GM21390 (cell line): ENCODE data around the gene SYPL1.

Source experiments
- ATAC-seq: cut with Tn5 transposase; IDR thresholded peaks from one replicate; pipeline ENCODE4 v1.9.1; 2021; ENCODE audit not compliant: unreplicated experiment

Gene SYPL1

DNA sequence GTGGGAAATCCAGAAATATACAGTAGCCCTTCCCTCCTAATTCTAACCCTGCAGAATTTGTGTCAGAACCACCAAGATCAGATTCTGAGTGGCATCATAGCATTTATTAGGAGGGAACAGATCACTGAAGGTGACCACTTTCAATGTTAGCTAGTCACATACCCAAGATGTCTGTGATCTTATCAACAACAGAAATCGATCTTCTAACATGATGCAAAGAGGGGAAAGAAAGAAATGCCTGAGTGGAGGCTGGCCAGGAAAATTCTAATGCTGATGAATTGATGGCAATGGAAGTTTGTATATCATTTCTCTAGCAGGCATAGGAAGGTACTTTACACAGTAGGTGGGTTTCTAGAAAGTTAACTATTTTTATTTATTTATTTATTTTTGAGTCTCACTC, 10.6 kb upstream of the SYPL1 start:
- no peak for ATAC-seq

GRCh38 chr7:106121189-106121810, 9.2 kb upstream of the SYPL1 start:
- ATAC-seq = no peak

DNA sequence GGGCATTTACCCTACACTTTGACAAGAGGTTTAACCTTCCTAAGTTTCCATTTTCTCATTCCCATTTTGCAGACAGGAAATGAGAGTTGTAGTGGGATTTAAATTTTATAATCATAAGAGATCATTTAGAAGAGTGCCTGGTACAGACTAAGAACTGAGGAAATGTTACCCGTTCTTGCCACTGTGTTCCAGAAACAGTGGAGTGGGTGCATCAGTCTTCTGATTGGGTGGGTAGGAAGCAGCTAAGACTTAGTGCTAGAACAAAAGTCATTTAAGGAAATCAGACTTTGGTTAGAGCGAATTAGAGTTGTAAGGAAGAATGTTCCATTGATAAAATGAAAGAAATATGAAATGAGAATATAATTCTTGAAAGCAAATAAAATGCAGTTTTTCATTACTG, 8.4 kb upstream of the SYPL1 start:
- no peak for ATAC-seq

GRCh38 chr7:106119719-106120118, 7.6 kb upstream of the SYPL1 start:
- ATAC-seq = no peak

DNA sequence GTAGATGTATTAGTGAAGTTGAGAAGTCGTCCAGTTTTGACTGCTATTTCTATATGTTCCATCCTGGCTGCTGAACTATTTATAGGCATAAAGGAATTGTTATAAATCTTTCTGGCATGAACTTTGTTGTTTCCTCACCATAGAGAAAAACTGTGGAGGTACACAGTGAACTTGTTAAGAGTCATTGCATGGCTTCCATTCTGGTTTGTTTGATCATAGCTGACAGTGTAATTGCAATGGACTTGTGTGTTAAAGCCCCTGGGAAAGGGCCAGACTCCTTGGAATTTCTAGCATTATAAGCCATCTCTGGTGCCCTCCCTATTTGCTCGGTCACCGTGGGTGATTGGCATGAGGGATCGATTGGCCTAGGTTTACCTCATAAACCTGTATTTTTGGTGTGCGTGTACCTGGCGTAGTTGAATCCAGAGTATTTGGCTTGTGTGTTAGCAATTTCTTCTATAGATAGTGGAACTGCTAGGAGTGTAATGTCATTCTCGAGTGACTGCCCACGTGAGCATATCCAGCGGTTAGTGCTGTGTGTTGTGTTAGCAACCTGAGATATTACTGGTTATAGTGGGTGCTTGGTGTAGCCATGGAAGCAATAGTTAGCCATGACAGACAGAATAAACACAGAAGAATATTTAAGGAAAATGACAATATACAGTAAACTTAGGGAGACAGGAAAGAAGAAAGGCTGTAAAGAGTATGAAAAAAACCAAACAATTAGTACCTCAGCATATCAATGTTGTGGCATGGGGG, 5.9 kb upstream of the SYPL1 start:
- no peak for ATAC-seq

- ATAC-seq = no peak
Observed at GRCh38 chr7:106116161-106116704, 4.1 kb upstream of the SYPL1 start.

GRCh38 chr7:106114716-106115383, 2.7 kb upstream of the SYPL1 start:
- ATAC-seq = no peak

- ATAC-seq = no peak
Observed at GRCh38 chr7:106112972-106113421, 885 bp upstream of the SYPL1 start.

GRCh38 chr7:106111655-106112117, 426 bp downstream of the SYPL1 start:
- peak; percentile 29 for ATAC-seq

DNA sequence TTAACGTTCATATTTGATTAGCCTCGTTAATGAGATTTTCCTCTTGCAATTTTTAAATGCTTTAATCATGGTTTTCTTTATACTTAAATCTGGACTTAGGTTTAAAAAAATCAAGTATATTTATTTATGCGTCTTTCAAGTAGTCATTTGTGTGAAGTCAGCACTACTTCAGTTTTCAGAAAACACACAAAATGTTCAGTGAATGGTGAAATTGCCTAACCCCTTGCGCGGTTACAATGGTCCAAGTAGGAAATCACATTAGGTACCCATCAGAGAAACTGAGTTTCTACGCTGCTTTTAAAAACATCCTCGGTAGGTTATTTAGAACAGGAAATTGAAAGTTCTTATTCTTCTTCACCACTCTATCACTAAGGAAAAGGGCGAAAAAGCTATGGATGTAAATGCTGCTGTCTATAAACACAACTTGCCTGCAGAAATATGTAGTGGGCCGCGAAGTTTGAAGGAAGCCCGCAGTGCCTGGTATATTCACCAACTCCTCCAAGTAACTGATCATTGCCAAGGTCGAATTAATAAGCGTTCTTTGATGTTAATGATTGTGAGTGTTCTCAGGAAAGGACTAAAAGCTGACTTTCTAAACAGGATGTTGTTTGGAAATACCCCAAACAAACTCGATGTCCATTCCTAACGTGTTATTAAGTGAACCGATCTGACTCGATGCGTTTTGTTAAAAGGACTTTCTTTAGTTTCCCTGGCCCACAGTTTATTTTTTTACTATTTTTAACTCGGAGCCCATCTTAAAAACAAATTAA, 1.0 kb downstream of the SYPL1 start:
- ATAC-seq = no peak

- no peak for ATAC-seq
Observed at GRCh38 chr7:106110238-106110560, 1.9 kb downstream of the SYPL1 start.

- ATAC-seq = no peak
Observed at GRCh38 chr7:106109521-106110237, 2.4 kb downstream of the SYPL1 start.

GRCh38 chr7:106108991-106109390, 3.1 kb downstream of the SYPL1 start:
- no peak for ATAC-seq

DNA sequence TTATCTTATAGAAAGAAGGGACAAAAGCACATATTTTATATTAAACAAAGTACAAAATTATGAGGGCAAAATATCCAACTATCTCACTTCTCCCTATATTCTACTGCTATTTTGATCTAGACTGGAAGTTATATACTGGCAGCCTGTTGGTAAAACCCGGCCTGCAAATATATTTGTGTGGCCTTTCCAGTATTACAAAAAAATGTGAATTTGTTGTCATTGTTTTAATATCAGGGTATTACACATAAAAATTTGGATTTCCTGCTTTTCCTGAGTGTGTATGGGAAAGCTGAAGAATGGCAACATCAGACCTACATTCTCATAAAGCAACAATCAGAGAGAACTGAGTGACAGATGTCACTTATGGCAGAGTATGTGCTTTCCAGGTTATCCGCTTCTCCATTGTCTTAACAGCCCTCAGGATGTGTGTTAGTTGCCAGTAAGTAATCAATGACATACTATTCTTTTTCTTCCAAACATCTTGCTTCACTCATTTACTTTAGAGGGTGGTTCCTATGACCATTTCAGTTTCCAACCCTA, 7.3 kb downstream of the SYPL1 start:
- no peak for ATAC-seq

- no peak for ATAC-seq
Observed at GRCh38 chr7:106102387-106102966, 9.6 kb downstream of the SYPL1 start.

GRCh38 chr7:106101726-106102125, 10.4 kb downstream of the SYPL1 start:
- no peak for ATAC-seq

DNA sequence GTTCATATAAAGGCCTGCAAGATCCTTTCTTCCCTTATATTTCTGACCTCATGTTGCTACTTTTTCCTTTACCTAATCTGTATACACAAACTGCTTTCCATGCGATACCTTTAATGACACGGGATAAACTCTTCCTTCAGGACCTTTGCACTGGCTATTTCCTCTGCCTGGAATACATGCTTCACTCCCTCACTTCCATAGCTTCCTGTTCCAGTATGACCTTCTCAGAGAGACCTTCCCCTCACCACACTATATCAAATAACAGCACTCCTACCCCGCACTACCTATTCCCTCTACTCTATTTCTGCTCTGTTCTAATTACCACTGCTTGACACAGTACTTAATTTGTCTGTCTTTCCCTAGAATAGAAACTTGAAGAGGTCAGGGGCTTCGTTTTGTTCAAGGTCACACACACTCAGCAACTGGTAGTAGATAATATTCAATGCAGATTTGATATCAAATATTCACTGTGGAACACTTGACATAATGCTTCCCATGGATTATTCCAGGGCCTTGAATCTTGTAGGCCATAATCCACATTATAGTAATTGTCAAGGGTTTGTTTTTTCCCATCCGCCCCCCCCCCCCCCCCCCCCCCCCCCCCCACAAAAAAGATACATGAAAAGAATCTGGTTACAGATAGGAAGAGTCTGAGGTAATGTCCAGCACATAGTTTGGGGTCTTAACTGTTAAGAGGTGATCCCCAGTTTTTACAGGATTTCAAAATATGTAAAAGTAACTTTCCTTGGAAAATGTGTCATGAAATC, 11.1 kb downstream of the SYPL1 start:
- no peak for ATAC-seq

- ATAC-seq = no peak
Observed at GRCh38 chr7:106099539-106099938, 12.6 kb downstream of the SYPL1 start.

DNA sequence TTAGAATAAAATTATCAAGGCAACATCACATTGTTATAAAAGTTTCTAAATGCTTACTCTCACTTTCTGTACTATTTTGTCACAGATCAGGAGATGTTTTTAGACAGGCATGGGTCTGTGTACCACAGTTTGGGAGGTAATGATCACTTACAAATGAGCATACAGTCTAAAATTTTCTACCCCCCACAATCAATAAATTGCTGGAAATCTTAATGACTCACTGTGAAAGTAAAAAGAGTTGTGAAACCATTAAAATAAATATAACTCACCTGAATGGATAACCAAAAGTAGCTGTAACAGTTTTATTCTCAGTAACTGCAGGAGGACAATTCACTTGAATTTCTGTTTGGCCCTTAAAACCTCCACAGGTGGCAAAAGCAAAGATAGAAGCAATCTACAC, 13.2 kb downstream of the SYPL1 start:
- no peak for ATAC-seq
